Endothelial cell of umbilical vein (primary cell): Measurements from ENCODE around the gene FAM184B. TPM values are rescaled to one million over a fixed set of nuclear protein-coding genes. Genes with fewer than 3 reads are reported as not detected.

Source experiments
- BruUV-seq: library from RNA; stranded (reverse); fragments of 400-500 nt; replicated peaks from 2 replicates; lab custom pipeline; 2021; lab: Mats Ljungman, UMichigan
- CTCF ChIA-PET: fragments of 300-600, 350-600 bp; sonication (Branson Sonifier 250); formaldehyde crosslinking; loops from one replicate; lab custom pipeline; 2021; ENCODE audit warnings: antibody characterized with exemption, inconsistent platforms; lab: Charles Lee
- POLR2A ChIA-PET: fragments of 300-600, 350-600 bp; sonication (Branson Sonifier 250); formaldehyde crosslinking; loops from one replicate; lab custom pipeline; 2021; ENCODE audit warnings: antibody characterized with exemption, inconsistent platforms; lab: Charles Lee
- DNase-seq: peaks from one replicate; pipeline ENCODE4 v3.0.0-alpha.2; 2011; ENCODE audit warnings: low read depth, low spot score
- FAIRE-seq: peaks from 2 replicates; lab custom pipeline; 2011; peaks lifted over from hg19 to GRCh38; lab: Jason Lieb, UNC
- H2AFZ ChIP-seq: 2 replicates; pipeline ENCODE4 v1.6.0; 2012; ENCODE audit warnings: low read depth, low read length, control low read depth, inconsistent platforms
- H3K27ac ChIP-seq: 2 replicates; pipeline ENCODE4 v1.5.1; 2011; ENCODE audit warnings: low read depth, mild to moderate bottlenecking, control low read depth, low read length, moderate library complexity; ENCODE audit not compliant: insufficient read depth
- H3K27me3 ChIP-seq, 2 experiments: 2 replicates each; pipeline versions ENCODE4 v1.6.0 to v1.6.1; 2011; ENCODE audit warnings: low read length in 2 of 2, mixed read lengths in 1 of 2; ENCODE audit not compliant: control insufficient read depth in 2 of 2, insufficient read depth in 2 of 2
- H3K36me3 ChIP-seq, 2 experiments: 2 replicates in 1 of 2; 3 replicates in 1 of 2; pipeline ENCODE4 v1.5.1; 2011; ENCODE audit warnings: low read length in 2 of 2, mild to moderate bottlenecking in 1 of 2, moderate library complexity in 1 of 2; ENCODE audit not compliant: control insufficient read depth in 2 of 2, insufficient read depth in 2 of 2; ENCODE audit errors: extremely low read depth in 1 of 2
- H3K4me1 ChIP-seq: 3 replicates; pipeline ENCODE4 v1.5.1; 2011; ENCODE audit warnings: mild to moderate bottlenecking, low read length; ENCODE audit not compliant: control insufficient read depth, insufficient read depth; ENCODE audit errors: extremely low read depth
- H3K4me2 ChIP-seq: 2 replicates; pipeline ENCODE4 v1.6.1; 2011; ENCODE audit warnings: low read length, control low read depth, mixed read lengths; ENCODE audit not compliant: insufficient read depth
- H3K4me3 ChIP-seq, 3 experiments: fragments of 200-600 bp in 1 of 3; sonication (generic), shearing (Covaris generic) in 1 of 3; replicated peaks in 1 of 3; 2 replicates each; pipeline ENCODE4 v1.5.1; 2011 to 2016; ENCODE audit warnings: control low read depth in 3 of 3, low read length in 3 of 3, mild to moderate bottlenecking in 2 of 3, inconsistent platforms in 1 of 3, low read depth in 1 of 3, moderate library complexity in 1 of 3; ENCODE audit not compliant: insufficient read depth in 1 of 3
- H3K79me2 ChIP-seq: 2 replicates; pipeline ENCODE4 v1.6.0; 2012; ENCODE audit warnings: low read length, inconsistent platforms; ENCODE audit not compliant: control insufficient read depth, insufficient read depth
- H3K9ac ChIP-seq: replicated peaks from 2 replicates; pipeline ENCODE3; 2011; ENCODE audit warnings: low read length, control low read depth; ENCODE audit not compliant: insufficient read depth; ENCODE audit errors: extremely low read depth
- H3K9me1 ChIP-seq: replicated peaks from 3 replicates; pipeline ENCODE4 v1.6.0; 2011; ENCODE audit warnings: mild to moderate bottlenecking, low read length; ENCODE audit not compliant: control insufficient read depth, insufficient read depth; ENCODE audit errors: extremely low read depth
- H3K9me3 ChIP-seq: replicated peaks from 2 replicates; pipeline ENCODE4 v1.5.1; 2012; ENCODE audit warnings: low read length, inconsistent platforms; ENCODE audit not compliant: control insufficient read depth, insufficient read depth
- H4K20me1 ChIP-seq: replicated peaks from 2 replicates; pipeline ENCODE3; 2011; ENCODE audit warnings: mild to moderate bottlenecking, low read length; ENCODE audit not compliant: control insufficient read depth, insufficient read depth; ENCODE audit errors: extremely low read depth
- EZH2 ChIP-seq: IDR thresholded peaks from 2 replicates; pipeline ENCODE4 v1.6.1; 2012; ENCODE audit warnings: borderline replicate concordance, low read depth, mild to moderate bottlenecking, moderate library complexity, low read length, inconsistent platforms; ENCODE audit not compliant: severe bottlenecking
- FOS ChIP-seq: IDR thresholded peaks from 2 replicates; pipeline ENCODE4 v1.6.1; 2011; ENCODE audit warnings: mild to moderate bottlenecking, low read length, moderate library complexity, borderline replicate concordance; ENCODE audit not compliant: insufficient read depth
- GATA2 ChIP-seq: IDR thresholded peaks from 2 replicates; pipeline ENCODE4 v1.7.0; 2011; ENCODE audit warnings: low read depth, mild to moderate bottlenecking, moderate library complexity, mixed read lengths, low read length; ENCODE audit not compliant: insufficient read length, insufficient read depth
- MAX ChIP-seq: IDR thresholded peaks from 2 replicates; pipeline ENCODE4 v1.6.1; 2011; ENCODE audit not compliant: insufficient read depth, insufficient read length
- MYC ChIP-seq: IDR thresholded peaks from one replicate; pipeline ENCODE4 v1.6.1; 2011; ENCODE audit warnings: mild to moderate bottlenecking, low read depth, low read length
- POLR2A ChIP-seq: IDR thresholded peaks from 2 replicates; pipeline ENCODE4 v1.6.1; 2012; ENCODE audit warnings: low read depth, mild to moderate bottlenecking, control low read depth, low read length
- dilution Hi-C: fragments of 300-500 bp; cut with MboI; formaldehyde crosslinking; loops from one replicate; pipeline ENCODE4 v1.15.0; 2019; ENCODE audit warnings: low sequenced_read_pairs; ENCODE audit not compliant: extremely low pct_ligation_motif_present
- intact Hi-C: fragments of 100-400 bp; cut with micrococcal nuclease; formaldehyde crosslinking; loops from one replicate; pipeline ENCODE4 v1.10.0; 2022
- polyA plus RNA-seq, 4 experiments: library from polyadenylated mRNA; depleted of rRNA in 3 of 4; stranded (reverse) in 3 of 4; unstranded in 1 of 4; fragments of >200 nt; gene quantifications; 2 replicates each; pipeline versions ENCODE4 v1.2.1 to v1.2.3, GENCODE V29; 2011 to 2012; ENCODE audit warnings: missing spikeins in 1 of 4
- total RNA-seq: library from RNA; stranded (reverse); gene quantifications from 2 replicates; pipeline ENCODE4 v1.2.3, GENCODE V29; 2021
- TF ChIP-seq, protein P1 (sequence below), 2 donors: IDR thresholded peaks; 1 replicate in 1 of 2; 2 replicates in 1 of 2; pipeline ENCODE4 v1.5.1; 2011; ENCODE audit warnings: low read length in 2 of 2, mild to moderate bottlenecking in 2 of 2, moderate library complexity in 2 of 2, control low read depth in 1 of 2, inconsistent platforms in 1 of 2, low read depth in 1 of 2; ENCODE audit not compliant: insufficient read depth in 1 of 2; ENCODE audit errors: extremely low read depth in 1 of 2

FAM184B gene
- total and polyA plus RNA-seq, 2 donors (not counting 3 experiments of a cell fraction or from before 2014, with no cell fraction given) = not detected

GRCh38 chr4:17635056-17635455 is 146.4 kb downstream of the FAM184B start:
- POLR2A ChIA-PET = no interaction called here
- dilution Hi-C loops = no loop called here
- CTCF ChIA-PET = interaction anchor here (1.6 to 3.3 kb wide), 2 partner anchors 58 to 86 kb away, joined by 4 to 35 read pairs; partner anchors contain the start of gene LAP3

DNA sequence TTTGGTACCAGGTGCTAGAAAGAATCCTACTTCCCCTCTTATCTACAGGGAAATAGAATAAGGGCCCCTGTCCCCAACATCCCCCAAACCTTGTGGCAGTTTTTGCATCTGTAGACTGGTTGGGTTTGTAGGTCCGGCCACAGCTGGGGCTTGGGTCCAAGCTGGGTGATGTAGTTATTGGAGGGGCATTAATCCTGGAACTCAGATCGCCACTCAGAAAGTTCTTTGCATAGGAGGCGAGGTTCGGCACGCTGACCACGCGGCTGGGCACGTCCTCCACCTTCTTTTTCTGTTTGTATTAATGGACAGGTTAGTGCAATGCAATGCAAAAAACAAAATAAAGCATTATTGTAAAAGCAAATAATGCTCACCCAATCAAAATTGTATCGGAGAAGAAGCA is 147.8 kb downstream of the FAM184B start:
- CTCF ChIA-PET = no interaction called here

More at GRCh38 chr4:17635056-17635455, 146.4 kb downstream of the FAM184B start:
- no peaks in the 10 kb centered on the region for H3K79me2 ChIP-seq
- H3K36me3 ChIP-seq = peaks cover 16 to 22% of the 10 kb centered on the region in 2 experiments
- no peak overlapping the region for H3K27ac ChIP-seq
- no peaks in the 10 kb centered on the region for H3K9me1 ChIP-seq
- no peak overlapping the region for H2AFZ ChIP-seq
- TF ChIP-seq POLR2A = no peak
- no peak for TF ChIP-seq MYC
- no peak for TF ChIP-seq EZH2
- no peak for TF ChIP-seq FOS
- TF ChIP-seq GATA2 = no peak
- no peak for TF ChIP-seq MAX
- H4K20me1 ChIP-seq = peaks cover 2% of the 10 kb centered on the region
- FAIRE-seq (no peak), DNase-seq (no peak)
- no peaks in the 10 kb centered on the region for H3K4me1 ChIP-seq
- no peaks in the 10 kb centered on the region for H3K27me3 ChIP-seq
- H3K9ac ChIP-seq = no peak overlapping the region
- intact Hi-C loops = loop anchor here (5.0 kb wide), 1 partner anchor 177 kb away; the partner anchor contains the start of genes DCAF16 and NCAPG
- H3K4me2 ChIP-seq = no peak overlapping the region
- H3K4me3 ChIP-seq = no peak overlapping the region
- BruUV-seq = no TSS peak
- H3K9me3 ChIP-seq = no peaks in the 10 kb centered on the region

More for the DNA sequence above, 147.8 kb downstream of the FAM184B start:
- BruUV-seq = no TSS peak
- Histone ChIP-seq H3K9me3 (no peaks in the 10 kb centered on the region), H3K4me3 (no peak overlapping the region), H3K79me2 (peaks cover under 1% of the 10 kb centered on the region), H3K9ac (no peak overlapping the region), H3K36me3 (peaks cover 23 to 26% of the 10 kb centered on the region in 2 experiments), H3K27ac (no peak overlapping the region), H3K27me3 (no peaks in the 10 kb centered on the region), H3K4me2 (no peak overlapping the region), H3K9me1 (no peaks in the 10 kb centered on the region), H3K4me1 (no peaks in the 10 kb centered on the region), H2AFZ (no peak overlapping the region), H4K20me1 (peaks cover 2% of the 10 kb centered on the region)
- TF ChIP-seq, protein P1, sequence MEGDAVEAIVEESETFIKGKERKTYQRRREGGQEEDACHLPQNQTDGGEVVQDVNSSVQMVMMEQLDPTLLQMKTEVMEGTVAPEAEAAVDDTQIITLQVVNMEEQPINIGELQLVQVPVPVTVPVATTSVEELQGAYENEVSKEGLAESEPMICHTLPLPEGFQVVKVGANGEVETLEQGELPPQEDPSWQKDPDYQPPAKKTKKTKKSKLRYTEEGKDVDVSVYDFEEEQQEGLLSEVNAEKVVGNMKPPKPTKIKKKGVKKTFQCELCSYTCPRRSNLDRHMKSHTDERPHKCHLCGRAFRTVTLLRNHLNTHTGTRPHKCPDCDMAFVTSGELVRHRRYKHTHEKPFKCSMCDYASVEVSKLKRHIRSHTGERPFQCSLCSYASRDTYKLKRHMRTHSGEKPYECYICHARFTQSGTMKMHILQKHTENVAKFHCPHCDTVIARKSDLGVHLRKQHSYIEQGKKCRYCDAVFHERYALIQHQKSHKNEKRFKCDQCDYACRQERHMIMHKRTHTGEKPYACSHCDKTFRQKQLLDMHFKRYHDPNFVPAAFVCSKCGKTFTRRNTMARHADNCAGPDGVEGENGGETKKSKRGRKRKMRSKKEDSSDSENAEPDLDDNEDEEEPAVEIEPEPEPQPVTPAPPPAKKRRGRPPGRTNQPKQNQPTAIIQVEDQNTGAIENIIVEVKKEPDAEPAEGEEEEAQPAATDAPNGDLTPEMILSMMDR (IDR thresholded peaks at IDR 0.05; ENCODE audit: extremely low read depth in 1 of 2, insufficient read depth in 1 of 2, low read depth in 1 of 2, low read length in 2 of 2) = no peak
- TF ChIP-seq MAX (no peak), EZH2 (no peak), MYC (no peak), FOS (no peak)
- POLR2A ChIA-PET = no interaction called here
- intact Hi-C loops (no loop called here), dilution Hi-C loops (no loop called here)
- DNase-seq = no peak
- no peak for FAIRE-seq
